ENCODE measurements around the gene SPATS1.
A peak's percentile ranks its signal among the peaks of the same experiment; 100 is the strongest.

SPATS1 gene

GRCh38 chr6:44373787-44374186 lies 31.3 kb downstream of the SPATS1 start:
- H3K4me3 ChIP-seq (ENCODE audit: low read depth, low read length), result no peak overlapping the region
- no peak for DNase-seq (ENCODE audit: low read depth)
- no peak for TF ChIP-seq CTCF (IDR thresholded peaks at IDR 0.05; ENCODE audit: insufficient read depth, low read depth, low read length, missing control alignments)

GRCh38 chr6:44375071-44375470 lies 32.6 kb downstream of the SPATS1 start:
- H3K4me3 ChIP-seq (ENCODE audit: low read depth, low read length), result no peak overlapping the region
- no peak for TF ChIP-seq CTCF (IDR thresholded peaks at IDR 0.05; ENCODE audit: insufficient read depth, low read depth, low read length, missing control alignments)
- no peak for DNase-seq (ENCODE audit: low read depth)

- TF ChIP-seq CTCF (IDR thresholded peaks at IDR 0.05; ENCODE audit: insufficient read depth, low read depth, low read length, missing control alignments), result no peak
These were observed 35.0 kb downstream of the SPATS1 start for GRCh38 chr6:44377484-44377883.

GRCh38 chr6:44377971-44378370 lies 35.5 kb downstream of the SPATS1 start:
- TF ChIP-seq CTCF (IDR thresholded peaks at IDR 0.05; ENCODE audit: insufficient read depth, low read depth, low read length, missing control alignments), result no peak
- no peak for DNase-seq (ENCODE audit: low read depth)

More at GRCh38 chr6:44377484-44377883, 35.0 kb downstream of the SPATS1 start:
- H3K4me3 ChIP-seq (ENCODE audit: low read depth, low read length), result no peak overlapping the region
- DNase-seq (ENCODE audit: low read depth), result no peak

GRCh38 chr6:44381739-44382138 lies 39.3 kb downstream of the SPATS1 start:
- H3K4me3 ChIP-seq (ENCODE audit: low read depth, low read length), result no peak overlapping the region
- TF ChIP-seq CTCF (IDR thresholded peaks at IDR 0.05; ENCODE audit: insufficient read depth, low read depth, low read length, missing control alignments), result no peak
- DNase-seq (ENCODE audit: low read depth), result no peak

More at GRCh38 chr6:44377971-44378370, 35.5 kb downstream of the SPATS1 start:
- H3K4me3 ChIP-seq (ENCODE audit: low read depth, low read length), result no peak overlapping the region

GRCh38 chr6:44386364-44386928 lies 44.0 kb downstream of the SPATS1 start:
- TF ChIP-seq CTCF (IDR thresholded peaks at IDR 0.05; ENCODE audit: insufficient read depth, low read depth, low read length, missing control alignments), result no peak
- peak overlapping the region; percentile 75 for H3K4me3 ChIP-seq (ENCODE audit: low read depth, low read length)
- DNase-seq (ENCODE audit: low read depth), result no peak

- H3K4me3 ChIP-seq (ENCODE audit: low read depth, low read length), result peak overlapping the region; percentile 75
- DNase-seq (ENCODE audit: low read depth), result peak; percentile 7
- no peak for TF ChIP-seq CTCF (IDR thresholded peaks at IDR 0.05; ENCODE audit: insufficient read depth, low read depth, low read length, missing control alignments)
These were observed 44.5 kb downstream of the SPATS1 start for GRCh38 chr6:44386929-44387345.

All from GM12865 (cell line).